Loucy (cell line): ENCODE data around the gene TMEM178B.
A peak's percentile ranks its signal among the peaks of the same experiment; 100 is the strongest.

Source experiments
- H2AFZ ChIP-seq: fragments of 200-600 bp; sonication (generic); 2 replicates; pipeline ENCODE4 v1.6.0; 2016; ENCODE audit warnings: antibody characterized with exemption, mild to moderate bottlenecking, low read length, moderate library complexity
- H3F3A ChIP-seq: fragments of 200-600 bp; 2 replicates; pipeline ENCODE4 v1.6.0; 2016; ENCODE audit warnings: antibody characterized with exemption, low read depth, mild to moderate bottlenecking
- H3K27me3 ChIP-seq: fragments of 200-600 bp; sonication (generic); 2 replicates; pipeline ENCODE4 v1.6.1; 2014; ENCODE audit warnings: low read length, mild to moderate bottlenecking; ENCODE audit not compliant: insufficient read depth, poor library complexity, severe bottlenecking
- H3K36me3 ChIP-seq: fragments of 200-600 bp; sonication (generic); 2 replicates; pipeline ENCODE4 v1.6.1; 2016; ENCODE audit warnings: low read length; ENCODE audit not compliant: insufficient read depth
- H3K4me1 ChIP-seq: fragments of 200-600 bp; sonication (generic); 2 replicates; pipeline ENCODE4 v1.5.1; 2014; ENCODE audit warnings: low read length, mild to moderate bottlenecking; ENCODE audit not compliant: insufficient read depth, poor library complexity, severe bottlenecking
- H3K4me2 ChIP-seq: fragments of 200-600 bp; sonication (generic); 2 replicates; pipeline ENCODE4 v1.6.0; 2014; ENCODE audit warnings: antibody characterized with exemption, low read length, low read depth, mild to moderate bottlenecking; ENCODE audit not compliant: poor library complexity, severe bottlenecking
- H3K4me3 ChIP-seq: fragments of 200-600 bp; sonication (generic); 2 replicates; pipeline ENCODE4 v1.5.1; 2014; ENCODE audit warnings: low read length, mild to moderate bottlenecking, mixed read lengths; ENCODE audit not compliant: poor library complexity, severe bottlenecking
- H3K79me2 ChIP-seq: fragments of 200-600 bp; sonication (generic); 2 replicates; pipeline ENCODE4 v1.6.1; 2014; ENCODE audit warnings: low read length; ENCODE audit not compliant: insufficient read depth
- H3K9ac ChIP-seq: fragments of 200-600 bp; sonication (generic); 2 replicates; pipeline ENCODE4 v1.6.0; 2014; ENCODE audit warnings: mild to moderate bottlenecking, low read depth, low read length, moderate library complexity; ENCODE audit not compliant: poor library complexity, severe bottlenecking
- H3K9me2 ChIP-seq: fragments of 200-600 bp; sonication (generic); replicated peaks from 2 replicates; pipeline ENCODE4 v1.6.1; 2016; ENCODE audit warnings: low read depth, low read length, mixed read lengths
- H3K9me3 ChIP-seq: fragments of 200-600 bp; sonication (generic); 2 replicates; pipeline ENCODE4 v1.6.1; 2014; ENCODE audit warnings: mild to moderate bottlenecking, antibody characterized with exemption, low read length, low read depth; ENCODE audit not compliant: insufficient read depth
- H4K20me1 ChIP-seq: fragments of 200-600 bp; sonication (generic); 2 replicates; pipeline ENCODE4 v1.6.0; 2014; ENCODE audit warnings: antibody characterized with exemption, low read length, mild to moderate bottlenecking; ENCODE audit not compliant: insufficient read depth, poor library complexity, severe bottlenecking
- EZH2phosphoT487 ChIP-seq: fragments of 200-600 bp; IDR thresholded peaks from 2 replicates; pipeline ENCODE4 v1.6.1; 2018; ENCODE audit warnings: antibody characterized with exemption, mild to moderate bottlenecking, moderate library complexity, borderline replicate concordance
- TF ChIP-seq, protein P1 (sequence below): fragments of 200-600 bp; sonication (generic); conservative IDR thresholded peaks from 2 replicates; pipeline ENCODE4 v1.5.1; 2014; ENCODE audit warnings: mild to moderate bottlenecking, antibody characterized with exemption, low read length

TMEM178B gene

DNA sequence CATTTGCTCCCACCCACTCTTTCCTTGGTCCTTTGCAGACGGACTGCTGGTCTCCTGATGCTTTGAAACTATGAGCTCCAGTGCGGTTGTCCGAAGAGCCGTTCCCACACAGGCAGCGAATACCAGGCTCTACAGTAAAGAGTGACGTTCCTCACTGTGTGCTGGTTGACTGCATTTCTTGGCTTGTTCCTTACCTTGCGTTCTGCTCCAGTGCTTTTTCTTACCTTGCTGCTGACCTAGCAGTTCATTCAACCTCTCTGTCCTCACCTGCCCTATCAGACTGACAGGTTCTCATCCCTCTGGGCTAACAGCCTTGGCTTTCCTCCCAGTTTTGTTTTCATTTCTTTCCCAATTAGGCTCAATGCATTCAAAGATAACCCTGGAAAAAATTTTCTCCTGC, 214.8 kb downstream of the TMEM178B start:
- Histone ChIP-seq H3K4me2 (no peak overlapping the region), H3K9me3 (no peaks in the 10 kb centered on the region), H3K9me2 (no peaks in the 10 kb centered on the region), H3F3A (no peaks in the 10 kb centered on the region), H3K4me3 (no peak overlapping the region), H4K20me1 (no peaks in the 10 kb centered on the region), H3K36me3 (no peaks in the 10 kb centered on the region), H3K4me1 (no peaks in the 10 kb centered on the region), H2AFZ (no peak overlapping the region), H3K79me2 (no peaks in the 10 kb centered on the region), H3K9ac (no peak overlapping the region), H3K27me3 (no peaks in the 10 kb centered on the region)
- TF ChIP-seq EZH2phosphoT487: no peak
- TF ChIP-seq, protein P1, sequence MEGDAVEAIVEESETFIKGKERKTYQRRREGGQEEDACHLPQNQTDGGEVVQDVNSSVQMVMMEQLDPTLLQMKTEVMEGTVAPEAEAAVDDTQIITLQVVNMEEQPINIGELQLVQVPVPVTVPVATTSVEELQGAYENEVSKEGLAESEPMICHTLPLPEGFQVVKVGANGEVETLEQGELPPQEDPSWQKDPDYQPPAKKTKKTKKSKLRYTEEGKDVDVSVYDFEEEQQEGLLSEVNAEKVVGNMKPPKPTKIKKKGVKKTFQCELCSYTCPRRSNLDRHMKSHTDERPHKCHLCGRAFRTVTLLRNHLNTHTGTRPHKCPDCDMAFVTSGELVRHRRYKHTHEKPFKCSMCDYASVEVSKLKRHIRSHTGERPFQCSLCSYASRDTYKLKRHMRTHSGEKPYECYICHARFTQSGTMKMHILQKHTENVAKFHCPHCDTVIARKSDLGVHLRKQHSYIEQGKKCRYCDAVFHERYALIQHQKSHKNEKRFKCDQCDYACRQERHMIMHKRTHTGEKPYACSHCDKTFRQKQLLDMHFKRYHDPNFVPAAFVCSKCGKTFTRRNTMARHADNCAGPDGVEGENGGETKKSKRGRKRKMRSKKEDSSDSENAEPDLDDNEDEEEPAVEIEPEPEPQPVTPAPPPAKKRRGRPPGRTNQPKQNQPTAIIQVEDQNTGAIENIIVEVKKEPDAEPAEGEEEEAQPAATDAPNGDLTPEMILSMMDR: no peak

DNA sequence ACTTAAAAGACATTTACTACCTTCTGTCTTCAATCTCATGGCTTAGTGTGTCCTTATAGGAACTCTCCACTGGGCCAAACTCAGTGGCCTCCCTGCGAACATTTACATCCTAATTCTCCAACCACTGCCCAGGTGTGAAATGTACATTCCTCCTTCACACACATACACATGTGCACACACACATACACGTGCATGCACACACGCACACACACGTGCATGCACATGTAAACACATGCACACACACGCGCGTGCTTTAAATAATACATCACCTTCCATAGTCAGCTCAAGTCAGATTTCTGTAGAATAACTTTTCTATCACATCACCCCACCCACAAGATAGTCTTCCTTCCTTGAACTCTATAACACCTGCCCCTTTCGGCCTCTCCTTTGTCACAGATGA, 216.5 kb downstream of the TMEM178B start:
- Histone ChIP-seq H3K9ac (no peak overlapping the region), H3K79me2 (no peaks in the 10 kb centered on the region), H3K4me1 (no peaks in the 10 kb centered on the region), H3F3A (no peaks in the 10 kb centered on the region), H4K20me1 (no peaks in the 10 kb centered on the region), H2AFZ (no peak overlapping the region), H3K4me3 (no peak overlapping the region), H3K36me3 (no peaks in the 10 kb centered on the region), H3K9me3 (no peaks in the 10 kb centered on the region), H3K27me3 (no peaks in the 10 kb centered on the region), H3K9me2 (no peaks in the 10 kb centered on the region), H3K4me2 (no peak overlapping the region)
- TF ChIP-seq, protein P1: no peak
- TF ChIP-seq EZH2phosphoT487: no peak

DNA sequence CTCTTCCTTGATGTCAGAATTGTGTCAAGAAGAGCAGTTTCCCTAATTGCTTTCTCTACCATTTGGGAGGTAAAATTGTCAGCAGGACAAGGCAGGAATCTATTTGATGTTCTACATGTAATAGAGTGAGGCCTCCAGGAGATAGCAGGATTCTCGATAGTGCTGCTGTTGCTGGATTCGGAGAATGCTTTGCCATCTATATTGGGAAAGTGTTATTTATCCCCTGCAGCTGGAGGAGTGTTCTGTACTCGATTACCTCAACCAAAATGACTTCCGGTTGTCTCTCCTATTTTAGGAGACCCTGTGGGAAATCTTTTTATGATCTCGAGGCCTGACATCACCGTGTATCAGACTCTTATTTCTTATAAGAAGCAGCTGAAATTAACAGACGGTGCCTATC, 217.1 kb downstream of the TMEM178B start:
- H3K9me3 ChIP-seq: no peaks in the 10 kb centered on the region
- H4K20me1 ChIP-seq: no peaks in the 10 kb centered on the region
- H3K79me2 ChIP-seq: no peaks in the 10 kb centered on the region
- no peaks in the 10 kb centered on the region for H3K9me2 ChIP-seq
- H3K4me3 ChIP-seq: peak overlapping the region; percentile 37
- H3K36me3 ChIP-seq: no peaks in the 10 kb centered on the region
- peak overlapping the region; percentile 79 for H2AFZ ChIP-seq
- TF ChIP-seq, protein P1: no peak
- TF ChIP-seq EZH2phosphoT487: no peak
- no peaks in the 10 kb centered on the region for H3K4me1 ChIP-seq
- H3K9ac ChIP-seq: no peak overlapping the region
- H3K27me3 ChIP-seq: no peaks in the 10 kb centered on the region
- peak overlapping the region; percentile 48 for H3K4me2 ChIP-seq
- H3F3A ChIP-seq: no peaks in the 10 kb centered on the region
